Measurements from ENCODE around the gene APOE.

The APOE gene

GRCh38 chr19:44954278-44954648 is 48.7 kb downstream of the APOE start:
- no peak for DNase-seq (ENCODE audit: low spot score)

GRCh38 chr19:44954649-44955504 is 49.3 kb downstream of the APOE start, which contains the start of gene CLPTM1:
CLPTM1 (plus strand) TSS chr19:44955380; CDS start chr19:44955396, 16 bp downstream.
- peak; percentile 95 for DNase-seq (ENCODE audit: low spot score)

DNA sequence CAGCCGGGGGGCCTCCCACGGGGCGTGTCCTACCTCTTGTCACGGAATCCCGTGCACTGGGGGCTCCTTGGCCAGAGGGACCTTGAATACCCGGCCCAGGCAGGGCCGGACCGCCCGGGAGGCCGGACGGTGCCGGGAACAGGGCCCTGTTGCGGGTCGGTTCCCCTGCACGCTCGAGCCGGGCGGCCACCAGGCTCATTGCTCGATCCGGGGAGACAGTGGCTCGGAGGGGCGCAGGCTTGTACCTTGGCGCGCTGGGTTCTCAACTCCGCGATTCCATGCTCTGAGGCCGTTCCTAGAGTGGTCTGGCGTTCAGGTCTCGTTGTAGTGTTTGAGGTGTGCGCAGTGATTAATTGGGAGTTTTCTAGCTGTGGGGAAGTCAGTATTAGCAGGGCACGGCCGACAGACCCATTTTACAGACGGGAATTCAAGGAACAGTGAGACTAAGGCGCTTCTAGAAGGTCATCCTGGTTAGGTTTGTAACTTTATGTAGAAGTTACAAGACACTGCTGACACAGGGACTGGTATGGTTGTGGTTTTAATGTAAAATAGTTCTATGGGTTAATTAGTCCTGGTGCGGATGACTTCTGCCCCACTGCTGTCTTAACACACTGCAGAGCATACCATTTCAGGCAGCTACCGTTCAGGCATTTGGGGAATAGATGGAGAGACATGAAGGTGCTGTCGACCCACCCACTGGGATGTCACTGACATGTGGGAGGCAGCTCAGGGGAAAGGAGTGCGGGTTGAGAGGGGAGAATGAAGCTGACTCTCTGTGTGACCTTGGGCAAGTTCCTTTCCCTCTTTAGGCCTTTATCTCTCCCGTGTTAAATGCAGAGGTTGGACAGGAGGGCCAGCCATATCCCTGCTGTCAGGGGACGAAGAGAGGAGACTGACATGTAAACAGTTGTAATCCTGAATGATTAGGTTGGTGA is 50.2 kb downstream of the APOE start:
- DNase-seq (ENCODE audit: low spot score): peak; percentile 29

- no peak for DNase-seq (ENCODE audit: low spot score)
These were observed 51.9 kb downstream of the APOE start for GRCh38 chr19:44957526-44957925.

GRCh38 chr19:44958090-44958489 is 52.5 kb downstream of the APOE start:
- no peak for DNase-seq (ENCODE audit: low spot score)

Measured in NAMALWA (cell line).